Aorta (tissue), 4 donors: ENCODE results near the gene KBTBD4. TPM values are rescaled to one million over a fixed set of nuclear protein-coding genes. Genes with fewer than 3 reads are reported as not detected.

ENCODE experiments used
- polyA plus RNA-seq, 2 donors: library from polyadenylated mRNA; stranded (reverse); fragments of 200-250 nt; gene quantifications; one replicate each; pipeline ENCODE4 v1.2.3, GENCODE V29; 2013
- total RNA-seq, 2 donors: library from RNA; stranded (reverse); fragmentation: NEBNext Ultra II Directional; extraction: Animal tissue kit (Norgen Biotek cat#: 25700); gene quantifications; one replicate each; pipeline ENCODE4 v1.2.1, GENCODE V29; 2021
- donor health status: healthy with polysubstance abuse.
- donor health status: Bipolar disorder and iron deficiency.
- donor health status: DM: no; HTN: no; CAD: no.
- donor health status: DM: yes; HTN: yes; CAD: no.

The KBTBD4 gene
- total and polyA plus RNA-seq, 4 donors: 8.9 to 13.5 (median 12.2) TPM

Other genes with a start within 250 kb of the KBTBD4 start
- gene MYBPC3, start 226.3 kb downstream of the KBTBD4 start, total RNA-seq: under 1 TPM; 0.15 to 0.42 TPM
- gene MYBPC3, start 226.3 kb downstream of the KBTBD4 start, polyA plus RNA-seq: 1 to 10 TPM in 1 of 2 donors, under 1 TPM in 1; 0.03 to 1.9 TPM
- gene SPI1, start 200.4 kb downstream of the KBTBD4 start, total RNA-seq: 10 to 100 TPM; 41.0 to 56.0 TPM
- gene SPI1, start 200.4 kb downstream of the KBTBD4 start, polyA plus RNA-seq: 10 to 100 TPM in 1 of 2 donors, 1 to 10 TPM in 1; 6.3 to 37.8 TPM
- 10 to 100 TPM; 75.1 to 88.9 TPM for gene SLC39A13, start 170.4 kb downstream of the KBTBD4 start, total RNA-seq
- gene SLC39A13, start 170.4 kb downstream of the KBTBD4 start, polyA plus RNA-seq: 100 to 1,000 TPM in 1 of 2 donors, 10 to 100 TPM in 1; 34.7 to 118 TPM
- 100 to 1,000 TPM in 1 of 2 donors, 10 to 100 TPM in 1; 84.2 to 117 TPM for gene PSMC3, start 152.5 kb downstream of the KBTBD4 start, total RNA-seq
- gene PSMC3, start 152.5 kb downstream of the KBTBD4 start, polyA plus RNA-seq: 100 to 1,000 TPM; 181 to 204 TPM
- gene RAPSN, start 129.8 kb downstream of the KBTBD4 start, total RNA-seq: under 1 TPM; 0.66 to 0.71 TPM
- under 1 TPM in 1 of 2 donors, not detected in 1; 0.46 TPM for gene RAPSN, start 129.8 kb downstream of the KBTBD4 start, polyA plus RNA-seq
- 100 to 1,000 TPM in 1 of 2 donors, 10 to 100 TPM in 1; 98.5 to 114 TPM for gene CELF1, start 25.8 kb downstream of the KBTBD4 start, total RNA-seq
- 10 to 100 TPM; 11.3 to 17.7 TPM for gene CELF1, start 25.8 kb downstream of the KBTBD4 start, polyA plus RNA-seq
- 10 to 100 TPM; 25.6 to 26.1 TPM for gene PTPMT1, start 13.4 kb downstream of the KBTBD4 start, total RNA-seq
- 10 to 100 TPM; 45.9 to 51.5 TPM for gene PTPMT1, start 13.4 kb downstream of the KBTBD4 start, polyA plus RNA-seq
- gene NDUFS3, start 104 bp upstream of the KBTBD4 start, total RNA-seq: 10 to 100 TPM; 52.2 to 56.2 TPM
- 100 to 1,000 TPM in 1 of 2 donors, 10 to 100 TPM in 1; 80.3 to 106 TPM for gene NDUFS3, start 104 bp upstream of the KBTBD4 start, polyA plus RNA-seq
- gene FAM180B, start 7.7 kb upstream of the KBTBD4 start, total RNA-seq: 1 to 10 TPM; 1.7 to 4.8 TPM
- gene FAM180B, start 7.7 kb upstream of the KBTBD4 start, polyA plus RNA-seq: under 1 TPM in 1 of 2 donors, not detected in 1; 0.38 TPM
- gene C1QTNF4, start 15.4 kb upstream of the KBTBD4 start, total RNA-seq: 1 to 10 TPM; 2.3 TPM
- gene C1QTNF4, start 15.4 kb upstream of the KBTBD4 start, polyA plus RNA-seq: 1 to 10 TPM in 1 of 2 donors, under 1 TPM in 1; 0.63 to 3.1 TPM
- 10 to 100 TPM; 34.8 to 43.7 TPM for gene MTCH2, start 63.6 kb upstream of the KBTBD4 start, total RNA-seq
- gene MTCH2, start 63.6 kb upstream of the KBTBD4 start, polyA plus RNA-seq: 10 to 100 TPM; 28.6 to 47.8 TPM
- gene AGBL2, start 136.4 kb upstream of the KBTBD4 start, total RNA-seq: 1 to 10 TPM in 1 of 2 donors, under 1 TPM in 1; 0.75 to 2.0 TPM
- 1 to 10 TPM in 1 of 2 donors, not detected in 1; 1.6 TPM for gene AGBL2, start 136.4 kb upstream of the KBTBD4 start, polyA plus RNA-seq
- 100 to 1,000 TPM; 122 to 140 TPM for gene FNBP4, start 188.4 kb upstream of the KBTBD4 start, total RNA-seq
- gene FNBP4, start 188.4 kb upstream of the KBTBD4 start, polyA plus RNA-seq: 10 to 100 TPM in 1 of 2 donors, 1 to 10 TPM in 1; 8.1 to 65.3 TPM